Activated B cell treated with CpG ODN at 0.5 μM for 24 hours (primary cell): ENCODE data around the gene COG2. TPM values are rescaled to one million over a fixed set of nuclear protein-coding genes. Genes with fewer than 3 reads are reported as not detected.

ENCODE experiments used
- ATAC-seq: fragments of 200-7000 bp; cut with Tn5 transposase; one replicate; pipeline ENCODE4 v1.10.0; 2021; ENCODE audit warnings: low read depth, mild to moderate bottlenecking, moderate library complexity
- CTCF ChIA-PET: fragments of 350-600 bp; sonication (Branson Sonifier 250); formaldehyde crosslinking; loops from one replicate; lab custom pipeline; 2021; ENCODE audit warnings: antibody characterized with exemption; lab: Charles Lee
- POLR2A ChIA-PET: fragments of 350-600 bp; sonication (Branson Sonifier 250); formaldehyde crosslinking; loops from one replicate; lab custom pipeline; 2021; ENCODE audit warnings: antibody characterized with exemption; lab: Charles Lee
- DNase-seq: peaks from one replicate; pipeline ENCODE4 v3.0.0; 2022
- H3K27ac Mint-ChIP-seq: one replicate; pipeline ENCODE4 v1.8.0; 2020; ENCODE audit warnings: mixed read lengths
- H3K27me3 Mint-ChIP-seq: one replicate; pipeline ENCODE4 v1.8.0; 2021; ENCODE audit warnings: mixed read lengths
- H3K36me3 Mint-ChIP-seq: one replicate; pipeline ENCODE4 v1.8.0; 2021; ENCODE audit warnings: low read depth, mixed read lengths
- H3K4me1 Mint-ChIP-seq: one replicate; pipeline ENCODE4 v1.8.0; 2021; ENCODE audit warnings: mixed read lengths
- H3K4me3 Mint-ChIP-seq: one replicate; pipeline ENCODE4 v1.8.0; 2020; ENCODE audit warnings: mild to moderate bottlenecking, mixed read lengths
- H3K9me3 Mint-ChIP-seq: one replicate; pipeline ENCODE4 v1.8.0; 2020; ENCODE audit warnings: mixed read lengths
- intact Hi-C: fragments of 100-400 bp; cut with micrococcal nuclease; formaldehyde crosslinking; loops from one replicate; pipeline ENCODE4 v1.15.1; 2024
- total RNA-seq: library from RNA; stranded (reverse); gene quantifications from 2 replicates; pipeline ENCODE4 v1.2.3, GENCODE V29; 2022
- TF ChIP-seq, protein P1 (sequence below): fragments of 200-600 bp; IDR thresholded peaks from one replicate; pipeline ENCODE4 v1.8.0; 2022; ENCODE audit warnings: antibody characterized with exemption, mild to moderate bottlenecking

COG2 gene
- total RNA-seq, 1 donor from 2014 or later, result 39.0 TPM

DNA sequence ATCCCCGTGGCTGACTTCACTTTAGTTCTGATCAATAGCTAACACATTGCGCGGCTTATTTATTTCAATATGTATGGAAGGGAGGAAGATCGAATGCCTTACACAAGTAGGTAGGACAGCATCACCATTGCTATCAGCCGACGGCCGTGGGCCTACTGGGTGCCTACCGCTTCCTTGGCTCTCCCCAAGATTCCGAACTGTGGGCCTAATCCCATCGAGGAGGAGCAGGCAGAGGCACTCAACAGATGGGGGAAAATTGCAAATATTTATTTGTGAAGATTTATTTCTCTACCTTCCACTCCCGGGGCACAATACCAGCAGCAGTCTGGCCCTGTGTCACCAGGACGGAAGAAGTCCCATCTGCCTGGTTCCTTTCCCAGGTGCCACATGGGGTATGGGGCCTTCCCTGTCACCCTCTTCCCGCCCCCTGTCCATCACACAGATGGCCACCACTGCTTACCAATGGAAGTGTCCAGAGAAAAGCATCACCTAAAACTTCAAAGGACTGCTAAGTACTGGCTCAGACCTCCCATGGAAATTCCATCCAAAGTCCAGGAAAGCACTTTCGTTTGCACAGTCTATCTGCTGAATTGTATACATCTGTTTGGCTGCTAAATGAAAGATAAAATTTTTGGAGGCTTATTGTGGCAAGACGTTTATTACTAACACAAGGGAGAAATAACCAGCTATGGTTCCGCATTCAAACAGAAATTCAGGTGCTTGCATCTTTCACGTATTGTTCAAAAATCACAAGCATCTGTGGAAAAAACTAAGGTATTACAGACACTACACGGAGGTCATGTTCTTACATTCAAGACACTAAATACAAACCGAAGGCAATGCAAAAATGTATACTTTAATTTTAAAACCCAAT lies 59.9 kb downstream of the COG2 start:
- Mint-ChIP-seq H3K4me1 (no peaks in the 10 kb centered on the region), H3K4me3 (no peak overlapping the region), H3K36me3 (no peaks in the 10 kb centered on the region), H3K27me3 (peaks cover 9% of the 10 kb centered on the region), H3K27ac (no peak overlapping the region), H3K9me3 (no peaks in the 10 kb centered on the region)
- ChIA-PET CTCF (no interaction called here), POLR2A (no interaction called here)
- no peak for DNase-seq
- TF ChIP-seq, protein P1, sequence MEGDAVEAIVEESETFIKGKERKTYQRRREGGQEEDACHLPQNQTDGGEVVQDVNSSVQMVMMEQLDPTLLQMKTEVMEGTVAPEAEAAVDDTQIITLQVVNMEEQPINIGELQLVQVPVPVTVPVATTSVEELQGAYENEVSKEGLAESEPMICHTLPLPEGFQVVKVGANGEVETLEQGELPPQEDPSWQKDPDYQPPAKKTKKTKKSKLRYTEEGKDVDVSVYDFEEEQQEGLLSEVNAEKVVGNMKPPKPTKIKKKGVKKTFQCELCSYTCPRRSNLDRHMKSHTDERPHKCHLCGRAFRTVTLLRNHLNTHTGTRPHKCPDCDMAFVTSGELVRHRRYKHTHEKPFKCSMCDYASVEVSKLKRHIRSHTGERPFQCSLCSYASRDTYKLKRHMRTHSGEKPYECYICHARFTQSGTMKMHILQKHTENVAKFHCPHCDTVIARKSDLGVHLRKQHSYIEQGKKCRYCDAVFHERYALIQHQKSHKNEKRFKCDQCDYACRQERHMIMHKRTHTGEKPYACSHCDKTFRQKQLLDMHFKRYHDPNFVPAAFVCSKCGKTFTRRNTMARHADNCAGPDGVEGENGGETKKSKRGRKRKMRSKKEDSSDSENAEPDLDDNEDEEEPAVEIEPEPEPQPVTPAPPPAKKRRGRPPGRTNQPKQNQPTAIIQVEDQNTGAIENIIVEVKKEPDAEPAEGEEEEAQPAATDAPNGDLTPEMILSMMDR, result no peak
- intact Hi-C loops, result no loop called here
- ATAC-seq, result no peak

GRCh38 chr1:230702934-230703678 lies 60.8 kb downstream of the COG2 start:
- DNase-seq (no peak), ATAC-seq (no peak)
- no peaks in the 10 kb centered on the region for H3K36me3 Mint-ChIP-seq
- ChIA-PET CTCF (no interaction called here), POLR2A (no interaction called here)
- H3K4me3 Mint-ChIP-seq, result no peak overlapping the region
- H3K27ac Mint-ChIP-seq, result no peak overlapping the region
- H3K27me3 Mint-ChIP-seq, result peaks cover 13% of the 10 kb centered on the region
- H3K9me3 Mint-ChIP-seq, result no peaks in the 10 kb centered on the region
- TF ChIP-seq, protein P1, result no peak
- H3K4me1 Mint-ChIP-seq, result no peaks in the 10 kb centered on the region
- intact Hi-C loops, result no loop called here

DNA sequence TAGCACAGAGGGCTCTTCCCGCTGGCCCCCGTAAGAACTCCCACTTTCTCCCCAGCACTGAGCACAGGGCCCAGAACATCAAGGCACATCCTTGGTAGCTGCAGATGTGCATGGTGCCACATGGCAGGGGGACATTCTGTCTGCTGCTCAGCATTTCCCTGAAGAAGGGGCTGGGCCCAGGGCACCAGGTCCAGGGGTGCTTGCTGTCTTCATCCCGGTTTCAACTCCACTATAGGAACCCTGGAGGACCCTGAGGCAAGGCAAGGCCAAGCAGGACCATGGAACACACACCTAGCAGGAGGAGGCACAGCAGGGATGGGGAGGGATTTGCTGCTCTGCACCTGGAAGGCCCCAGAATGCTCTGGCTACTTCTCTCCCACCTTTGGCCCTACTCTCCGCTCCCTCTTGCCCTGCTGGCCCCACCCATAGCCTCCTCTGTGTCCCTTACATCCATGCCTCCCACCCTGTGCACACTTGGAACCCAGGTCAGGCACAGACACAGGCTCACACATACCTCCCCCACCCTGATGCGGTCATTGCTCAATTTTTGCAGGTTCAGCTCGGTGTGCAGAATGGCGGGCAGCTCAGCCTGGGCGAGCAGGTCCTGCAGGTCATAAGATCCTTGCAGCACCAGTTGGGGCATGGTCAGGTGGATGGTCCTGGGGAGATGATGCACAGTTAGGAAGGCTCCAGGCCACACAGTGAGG lies 61.6 kb downstream of the COG2 start:
- Mint-ChIP-seq H3K36me3 (no peaks in the 10 kb centered on the region), H3K27ac (no peak overlapping the region), H3K27me3 (peaks cover 17% of the 10 kb centered on the region), H3K9me3 (no peaks in the 10 kb centered on the region), H3K4me3 (no peak overlapping the region), H3K4me1 (no peaks in the 10 kb centered on the region)
- intact Hi-C loops, result no loop called here
- POLR2A ChIA-PET, result no interaction called here
- DNase-seq, result no peak
- CTCF ChIA-PET, result no interaction called here
- ATAC-seq, result no peak
- TF ChIP-seq, protein P1, result no peak

DNA sequence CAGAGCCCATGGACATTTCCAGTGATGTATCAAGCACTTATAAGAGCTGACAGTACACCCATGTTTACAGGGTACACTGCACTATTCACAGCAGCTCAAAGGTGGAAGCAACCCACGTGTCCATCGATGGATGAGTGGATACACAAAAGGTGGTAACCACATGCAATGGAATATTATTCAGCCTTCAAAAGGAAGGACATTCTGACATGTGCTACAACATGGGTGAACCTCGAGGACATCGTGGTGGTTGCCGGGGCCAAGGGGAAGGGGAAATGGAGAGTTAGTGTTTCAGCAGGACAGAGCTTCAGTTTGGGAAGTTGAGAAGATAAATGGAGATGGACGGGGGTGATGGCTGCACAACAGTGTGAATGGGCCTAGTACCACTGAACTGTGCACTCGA lies 62.5 kb downstream of the COG2 start:
- Mint-ChIP-seq H3K9me3 (no peaks in the 10 kb centered on the region), H3K4me3 (no peak overlapping the region), H3K4me1 (no peaks in the 10 kb centered on the region), H3K27me3 (peaks cover 19% of the 10 kb centered on the region), H3K27ac (no peak overlapping the region), H3K36me3 (no peaks in the 10 kb centered on the region)
- intact Hi-C loops, result no loop called here
- ATAC-seq, result no peak
- DNase-seq, result no peak
- POLR2A ChIA-PET, result no interaction called here
- CTCF ChIA-PET, result no interaction called here
- TF ChIP-seq, protein P1, result no peak
